CD14-positive monocyte (primary cell): ENCODE results near the gene PADI2. TPM values are rescaled to one million over a fixed set of nuclear protein-coding genes. Genes with fewer than 3 reads are reported as not detected.

Source experiments
- DNase-seq, 3 donors: peaks; one replicate each; pipeline ENCODE4 v3.0.0-alpha.2; 2011 to 2022
- H2AFZ ChIP-seq: 2 replicates; pipeline ENCODE4 v1.6.0; 2012; ENCODE audit warnings: mild to moderate bottlenecking, low read depth, low read length, inconsistent platforms; ENCODE audit not compliant: insufficient read depth, poor library complexity, severe bottlenecking
- H3K27ac ChIP-seq, 2 donors: 1 replicate in 1 of 2; 2 replicates in 1 of 2; pipeline ENCODE4 v1.5.1; 2012 to 2013; ENCODE audit warnings: low read length in 2 of 2, control low read depth in 1 of 2, inconsistent platforms in 1 of 2, low read depth in 1 of 2, mild to moderate bottlenecking in 1 of 2
- H3K27me3 ChIP-seq, 2 donors: one replicate each; pipeline versions ENCODE4 v1.6.0 to v1.6.1; 2011 to 2013; ENCODE audit warnings: low read length in 2 of 2; ENCODE audit not compliant: control insufficient read depth in 2 of 2, insufficient read depth in 2 of 2
- H3K36me3 ChIP-seq, 2 donors: replicated peaks in 1 of 2; 1 replicate in 1 of 2; 2 replicates in 1 of 2; pipeline versions ENCODE4 v1.5.1 to v1.6.1; 2012 to 2013; ENCODE audit warnings: low read length in 2 of 2, control low read depth in 1 of 2, inconsistent platforms in 1 of 2, mild to moderate bottlenecking in 1 of 2; ENCODE audit not compliant: insufficient read depth in 2 of 2, control insufficient read depth in 1 of 2
- H3K4me1 ChIP-seq, 2 donors: 1 replicate in 1 of 2; 2 replicates in 1 of 2; pipeline versions ENCODE4 v1.5.1 to v1.6.1; 2012 to 2013; ENCODE audit warnings: low read length in 2 of 2, control low read depth in 1 of 2, inconsistent platforms in 1 of 2, mild to moderate bottlenecking in 1 of 2, moderate library complexity in 1 of 2; ENCODE audit not compliant: insufficient read depth in 2 of 2, control insufficient read depth in 1 of 2
- H3K4me2 ChIP-seq: replicated peaks from 2 replicates; pipeline ENCODE3; 2012; ENCODE audit warnings: low read length, moderate library complexity, mild to moderate bottlenecking; ENCODE audit not compliant: poor library complexity, severe bottlenecking; ENCODE audit errors: extremely low read depth
- H3K4me3 ChIP-seq, 3 experiments: fragments of 200-600 bp in 1 of 3; sonication (generic) in 1 of 3; replicated peaks in 1 of 3; 1 replicate in 2 of 3; 2 replicates in 1 of 3; pipeline ENCODE4 v1.5.1; 2011 to 2013; ENCODE audit warnings: low read length in 3 of 3, mild to moderate bottlenecking in 3 of 3, control low read depth in 2 of 3, low read depth in 2 of 3, inconsistent platforms in 1 of 3, moderate library complexity in 1 of 3
- H3K79me2 ChIP-seq: 2 replicates; pipeline ENCODE4 v1.6.0; 2012; ENCODE audit warnings: mild to moderate bottlenecking, control low read depth, inconsistent platforms, low read length, moderate library complexity; ENCODE audit not compliant: insufficient read depth
- H3K9ac ChIP-seq: 2 replicates; pipeline ENCODE4 v1.6.0; 2017; ENCODE audit warnings: low read length, mild to moderate bottlenecking; ENCODE audit not compliant: insufficient read depth, poor library complexity, severe bottlenecking
- H3K9me3 ChIP-seq, 2 donors: replicated peaks in 1 of 2; 1 replicate in 1 of 2; 2 replicates in 1 of 2; pipeline versions ENCODE4 v1.5.1 to v1.6.1; 2012 to 2013; ENCODE audit warnings: low read length in 2 of 2, control low read depth in 1 of 2; ENCODE audit not compliant: control insufficient read depth in 1 of 2, insufficient read depth in 1 of 2
- H4K20me1 ChIP-seq: 2 replicates; pipeline ENCODE4 v1.6.0; 2012; ENCODE audit warnings: mild to moderate bottlenecking, low read length, control low read depth, moderate library complexity; ENCODE audit not compliant: insufficient read depth
- H3K27ac Mint-ChIP-seq, 7 donors: one replicate each; pipeline ENCODE4 v1.8.0; 2020; ENCODE audit warnings: mild to moderate bottlenecking in 7 of 7, mixed read lengths in 7 of 7, moderate library complexity in 6 of 7, inconsistent platforms in 2 of 7
- H3K27me3 Mint-ChIP-seq, 3 donors: one replicate each; pipeline ENCODE4 v1.8.0; 2021 to 2022; ENCODE audit warnings: low read depth in 3 of 3, mild to moderate bottlenecking in 3 of 3, mixed read lengths in 3 of 3, moderate library complexity in 3 of 3, inconsistent platforms in 1 of 3
- H3K36me3 Mint-ChIP-seq, 2 donors: one replicate each; pipeline ENCODE4 v1.8.0; 2020; ENCODE audit warnings: mixed read lengths in 2 of 2, inconsistent platforms in 1 of 2, mild to moderate bottlenecking in 1 of 2
- H3K4me1 Mint-ChIP-seq: one replicate; pipeline ENCODE4 v1.8.0; 2020; ENCODE audit warnings: mild to moderate bottlenecking, mixed read lengths
- H3K4me3 Mint-ChIP-seq, 2 donors: one replicate each; pipeline ENCODE4 v1.8.0; 2020; ENCODE audit warnings: mild to moderate bottlenecking in 2 of 2, mixed read lengths in 2 of 2, moderate library complexity in 1 of 2
- H3K9me3 Mint-ChIP-seq, 7 donors: one replicate each; pipeline ENCODE4 v1.8.0; 2020 to 2022; ENCODE audit warnings: mixed read lengths in 7 of 7, mild to moderate bottlenecking in 6 of 7, moderate library complexity in 6 of 7, inconsistent platforms in 2 of 7
- CTCF ChIP-seq: fragments of 200-600 bp; IDR thresholded peaks from one replicate; pipeline ENCODE4 v1.8.0; 2022; ENCODE audit warnings: antibody characterized with exemption, mild to moderate bottlenecking
- WGBS: methylation state at CpG from one replicate; pipeline ENCODE4 v1.1.5; 2013; ENCODE audit warnings: missing lambda C conversion rate; ENCODE audit not compliant: insufficient coverage; 5-methylcytosine and 5-hydroxymethylcytosine counted together
- intact Hi-C, 2 donors: fragments of 100-400 bp; cut with micrococcal nuclease; formaldehyde crosslinking; loops; one replicate each; pipeline versions ENCODE4 v1.15.0 to v1.15.1; 2023
- polyA plus RNA-seq, 3 donors: library from polyadenylated mRNA; depleted of rRNA in 1 of 3; unstranded in 2 of 3; stranded (reverse) in 1 of 3; fragments of 300-500 nt in 2 of 3; fragments of >200 nt in 1 of 3; fragmentation: Illumina TruSeq in 2 of 3; gene quantifications; 1 replicate in 2 of 3; 2 replicates in 1 of 3; pipeline ENCODE4 v1.2.3, GENCODE V29; 2012 to 2021

Gene PADI2
- polyA plus RNA-seq, 3 donors = 18.6 to 61.7 (median 32.6) TPM

GRCh38 chr1:17130138-17130635 lies 10.9 kb upstream of the PADI2 start:
- Histone ChIP-seq H3K27me3 (no peaks in the 10 kb centered on the region), H3K27ac (no peak overlapping the region), H3K36me3 (no peaks in the 10 kb centered on the region), H3K79me2 (no peaks in the 10 kb centered on the region), H3K9me3 (no peaks in the 10 kb centered on the region), H2AFZ (no peak overlapping the region), H4K20me1 (no peaks in the 10 kb centered on the region), H3K4me1 (peaks cover 25 to 27% of the 10 kb centered on the region in 2 donors), H3K9ac (no peak overlapping the region), H3K4me2 (no peak overlapping the region), H3K4me3 (no peak overlapping the region)
- Mint-ChIP-seq H3K4me3 (no peak overlapping the region), H3K9me3 (peaks cover 0 to 2% (median 0%) of the 10 kb centered on the region in 7 donors), H3K4me1 (peaks cover 22% of the 10 kb centered on the region), H3K27me3 (peaks cover 0 to 4% (median 3%) of the 10 kb centered on the region in 3 donors), H3K27ac (no peak overlapping the region), H3K36me3 (no peaks in the 10 kb centered on the region)
- intact Hi-C loops = no loop called here
- no peak for DNase-seq
- no peak for TF ChIP-seq CTCF
- WGBS = 100% methylated on average over 1 of the region's 3 CpGs

GRCh38 chr1:17128361-17128760 lies 9.1 kb upstream of the PADI2 start:
- Histone ChIP-seq H3K9ac (peak overlapping the region; percentile 58), H3K36me3 (no peaks in the 10 kb centered on the region), H3K27ac (peak overlapping the region; percentile 81 to 91), H3K9me3 (no peaks in the 10 kb centered on the region), H3K4me1 (peaks cover 31 to 33% of the 10 kb centered on the region in 2 donors), H4K20me1 (no peaks in the 10 kb centered on the region), H2AFZ (no peak overlapping the region), H3K79me2 (no peaks in the 10 kb centered on the region), H3K4me2 (peak overlapping the region; percentile 59), H3K27me3 (no peaks in the 10 kb centered on the region), H3K4me3 (peak overlapping the region in 1 of 3 experiments; percentile 37)
- DNase-seq = peak; percentile 88 to 92 (median 91)
- WGBS = 0% methylated on average over 1 of the region's 5 CpGs
- peak overlapping the region; percentile 87 to 97 (median 93) for H3K27ac Mint-ChIP-seq
- H3K9me3 Mint-ChIP-seq = no peaks in the 10 kb centered on the region
- no peaks in the 10 kb centered on the region for H3K36me3 Mint-ChIP-seq
- peaks cover 0 to 3% (median 1%) of the 10 kb centered on the region in 3 donors for H3K27me3 Mint-ChIP-seq
- peak overlapping the region in 1 of 2 donors; percentile 77 for H3K4me3 Mint-ChIP-seq
- intact Hi-C loops = loop anchor here in 1 of 2 donors (5.0 to 10.0 kb wide), 3 partner anchors 54 to 276 kb away; no protein-coding TSS in a partner anchor
- peaks cover 25% of the 10 kb centered on the region for H3K4me1 Mint-ChIP-seq
- no peak for TF ChIP-seq CTCF
